ENCODE measurements around the gene RAPGEF4.

Gene RAPGEF4

GRCh38 chr2:172864182-172864581 is 128.5 kb downstream of the RAPGEF4 start:
- no peak for FAIRE-seq

DNA sequence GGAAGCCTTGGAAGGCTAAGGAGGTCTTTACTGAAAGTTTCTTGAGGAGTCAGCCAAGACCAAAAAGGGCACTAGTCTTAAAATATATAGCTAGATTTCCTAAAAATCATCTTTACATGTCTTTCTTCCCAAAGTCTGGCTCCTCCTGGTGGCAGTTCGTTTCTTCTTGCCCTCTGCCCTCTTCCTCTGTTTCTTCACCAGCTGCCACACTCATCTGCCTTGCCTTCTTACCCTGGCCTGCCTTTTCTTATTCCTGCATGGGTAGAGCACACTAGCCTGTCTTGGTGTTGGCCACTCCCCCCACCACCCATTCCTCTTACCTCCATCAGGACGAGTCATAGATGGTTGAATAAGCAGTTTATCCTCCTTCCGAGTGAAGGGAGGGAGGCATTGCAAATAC is 129.8 kb downstream of the RAPGEF4 start:
- no peak for FAIRE-seq

GRCh38 chr2:172869861-172870260 is 134.2 kb downstream of the RAPGEF4 start:
- no peak for FAIRE-seq

- no peak for FAIRE-seq
Measured at GRCh38 chr2:172870396-172870795, 134.8 kb downstream of the RAPGEF4 start.

- no peak for FAIRE-seq
Measured at GRCh38 chr2:172877826-172878225, 142.2 kb downstream of the RAPGEF4 start.

GRCh38 chr2:172878260-172878659 is 142.6 kb downstream of the RAPGEF4 start:
- FAIRE-seq = no peak

DNA sequence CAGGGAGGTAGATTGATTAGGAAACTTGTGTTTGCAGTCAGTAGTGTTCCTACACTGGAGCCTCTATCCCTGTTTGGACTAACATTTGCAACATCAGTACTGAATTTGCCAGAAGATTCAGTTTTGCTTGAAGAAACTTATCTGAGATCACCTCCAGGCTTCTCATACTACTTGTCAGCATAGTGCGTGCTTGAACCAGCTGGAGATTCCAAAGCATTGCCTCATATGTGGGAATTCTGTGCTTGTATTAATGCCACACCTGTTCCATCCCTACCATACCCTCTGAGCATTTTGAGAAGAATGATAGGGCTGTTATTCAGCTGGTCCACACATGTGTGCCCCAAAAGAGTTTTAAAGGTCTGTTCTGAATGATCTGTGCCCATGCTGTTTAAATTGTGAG is 148.7 kb downstream of the RAPGEF4 start:
- no peak for FAIRE-seq

DNA sequence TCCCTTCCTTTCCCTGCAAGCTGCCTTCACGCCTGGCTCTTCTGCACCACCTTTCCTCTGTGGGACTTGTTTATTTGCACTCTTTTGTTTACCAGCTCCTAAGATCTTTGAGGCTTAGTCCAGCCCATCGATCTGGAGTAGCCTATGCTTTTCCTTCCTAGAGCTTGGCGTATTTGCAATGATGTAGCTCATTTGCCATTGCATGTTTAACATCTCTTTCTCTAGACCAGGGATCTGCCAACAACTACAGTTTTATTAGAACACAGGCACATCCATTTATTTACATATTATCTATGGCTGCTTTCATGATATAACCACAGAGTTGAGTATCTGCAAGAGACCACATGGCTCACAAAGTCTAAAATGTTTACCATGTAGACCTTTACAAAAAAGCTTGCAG is 150.4 kb downstream of the RAPGEF4 start:
- FAIRE-seq = no peak

- FAIRE-seq = no peak
Measured at GRCh38 chr2:172887280-172887679, 151.6 kb downstream of the RAPGEF4 start.

DNA sequence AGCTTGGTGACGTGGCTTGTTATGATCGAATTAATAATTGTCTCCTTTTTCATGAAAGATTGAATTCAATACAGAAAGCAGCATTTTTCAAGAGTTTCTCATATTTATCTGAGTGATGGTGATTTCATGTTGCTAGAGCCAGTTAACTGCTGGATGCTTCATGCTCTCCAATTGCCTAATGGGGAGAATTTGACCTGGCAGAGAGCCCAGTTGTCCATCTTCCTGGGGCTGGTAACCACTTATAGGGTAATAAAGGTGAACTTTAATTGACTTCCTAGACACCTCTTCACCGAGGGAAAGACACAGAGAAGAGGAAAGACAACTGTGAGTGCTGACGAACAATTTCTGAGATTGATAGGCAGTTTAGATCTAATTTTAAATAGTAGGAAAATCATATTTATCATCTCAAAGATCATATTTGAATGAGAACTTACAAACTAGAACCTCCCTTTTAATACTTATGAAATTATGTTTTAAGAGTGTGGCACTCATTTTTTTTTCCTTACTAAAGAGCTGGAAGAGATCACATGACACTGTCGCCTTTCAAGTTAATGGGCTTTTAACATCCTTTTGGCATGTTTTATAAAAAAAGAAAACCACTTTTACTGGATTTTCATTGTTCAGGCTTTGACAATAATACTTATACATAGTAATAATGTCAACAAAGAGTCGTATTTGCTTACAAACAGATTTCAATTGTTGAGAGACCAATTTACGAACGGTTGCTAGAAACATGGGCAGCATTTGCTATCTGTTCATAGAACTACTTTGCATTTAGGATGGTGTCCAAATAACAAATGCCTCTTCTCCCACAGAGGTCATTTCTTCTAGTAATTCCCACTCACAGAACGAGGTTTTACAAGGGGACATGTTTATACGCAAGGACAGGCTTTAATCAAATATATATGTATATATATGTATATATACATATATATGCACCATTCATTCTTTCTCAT is 153.3 kb downstream of the RAPGEF4 start:
- FAIRE-seq = no peak

DNA sequence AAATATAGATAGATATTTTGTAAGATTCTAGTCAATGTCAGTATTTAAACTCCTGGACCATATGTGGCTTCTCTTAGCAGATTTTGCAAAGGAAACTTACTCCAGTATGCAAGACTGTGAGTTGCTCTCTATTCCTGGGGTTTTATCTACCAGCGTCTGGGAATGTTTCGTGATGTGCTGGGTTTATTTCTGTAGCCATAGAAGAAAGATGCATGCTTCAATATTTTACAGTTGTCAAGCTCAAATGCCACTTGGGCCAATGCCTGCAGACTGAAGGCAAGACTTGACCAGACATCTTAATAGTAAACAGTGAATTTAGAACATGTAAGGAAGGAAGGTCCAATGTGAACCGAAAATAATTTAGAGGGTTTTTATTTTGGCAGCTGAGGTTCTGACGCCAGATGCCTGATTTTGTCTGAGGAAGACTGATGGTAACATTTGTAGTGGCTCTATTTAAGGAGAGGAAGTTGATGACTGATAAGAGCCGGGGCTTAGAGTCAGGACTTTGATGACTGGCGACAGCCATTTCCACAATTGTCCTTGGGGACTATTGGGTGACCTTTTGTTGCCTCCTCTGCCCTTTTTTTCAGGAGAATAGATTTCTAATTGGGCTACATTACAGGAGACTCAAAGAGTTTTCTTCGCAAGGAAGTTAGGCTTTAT is 154.3 kb downstream of the RAPGEF4 start:
- no peak for FAIRE-seq

- no peak for FAIRE-seq
Measured at GRCh38 chr2:172893111-172893510, 157.5 kb downstream of the RAPGEF4 start.

DNA sequence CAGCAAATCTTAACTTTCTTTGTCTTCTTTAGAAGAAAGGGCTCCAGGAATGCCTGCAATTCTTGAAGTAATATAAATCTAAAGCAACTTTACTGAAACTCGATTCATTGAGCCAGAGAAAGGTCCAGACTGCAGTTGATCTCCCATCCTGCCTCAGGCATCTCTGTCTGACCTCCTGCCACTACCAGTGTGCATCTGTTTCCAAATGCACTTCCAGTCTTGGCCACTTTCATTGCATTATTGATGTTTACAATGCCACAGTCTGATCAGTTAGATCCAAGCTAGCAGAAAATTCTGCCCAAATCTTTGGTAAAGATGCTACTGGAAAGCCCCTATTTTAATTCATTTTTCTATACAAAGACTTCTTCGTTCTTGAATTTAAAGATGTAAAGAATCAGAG is 158.0 kb downstream of the RAPGEF4 start:
- no peak for FAIRE-seq

- FAIRE-seq = no peak
Measured at GRCh38 chr2:172894689-172895387, 159.2 kb downstream of the RAPGEF4 start.

DNA sequence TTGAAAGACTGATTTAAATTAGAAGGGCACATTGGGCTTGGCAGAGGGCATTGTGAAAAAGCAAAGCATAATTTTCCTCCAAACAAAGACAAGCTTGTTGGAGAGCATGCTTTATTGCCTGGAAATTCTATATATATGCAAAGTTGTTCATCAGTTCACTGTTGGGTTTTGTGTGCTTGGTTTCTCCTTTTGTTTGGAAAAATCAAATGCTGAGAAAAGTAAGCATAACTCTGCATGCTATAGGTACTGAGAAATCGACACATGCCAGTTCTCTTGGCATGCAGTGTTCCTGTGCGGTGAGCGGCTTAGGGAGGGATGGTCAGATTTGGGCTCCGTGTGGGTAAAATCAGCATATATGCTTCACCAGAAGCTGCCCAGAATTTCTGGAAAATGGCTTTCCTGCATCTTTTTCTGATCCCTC is 161.0 kb downstream of the RAPGEF4 start:
- no peak for FAIRE-seq

DNA sequence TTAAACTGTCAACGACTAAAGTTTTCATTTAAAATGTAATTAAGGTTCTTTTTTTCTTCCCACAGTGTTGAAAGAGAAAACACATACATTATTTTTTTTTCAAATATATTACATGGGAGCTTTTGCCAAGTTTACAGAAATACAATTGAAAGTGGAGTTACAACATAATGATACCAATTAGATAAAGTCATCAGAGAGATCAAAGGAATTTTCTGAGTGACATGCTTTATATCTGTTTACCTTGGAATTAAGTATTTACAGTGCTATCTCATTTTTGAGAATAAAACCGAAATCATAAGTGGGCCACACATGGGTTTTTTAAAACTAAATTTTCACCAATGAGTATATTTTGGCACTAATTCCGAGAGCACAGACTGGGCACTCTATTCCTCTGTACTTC is 165.2 kb downstream of the RAPGEF4 start:
- no peak for FAIRE-seq

GRCh38 chr2:172901913-172902312 is 166.3 kb downstream of the RAPGEF4 start:
- no peak for FAIRE-seq

GRCh38 chr2:172904236-172904635 is 168.6 kb downstream of the RAPGEF4 start:
- FAIRE-seq = no peak

DNA sequence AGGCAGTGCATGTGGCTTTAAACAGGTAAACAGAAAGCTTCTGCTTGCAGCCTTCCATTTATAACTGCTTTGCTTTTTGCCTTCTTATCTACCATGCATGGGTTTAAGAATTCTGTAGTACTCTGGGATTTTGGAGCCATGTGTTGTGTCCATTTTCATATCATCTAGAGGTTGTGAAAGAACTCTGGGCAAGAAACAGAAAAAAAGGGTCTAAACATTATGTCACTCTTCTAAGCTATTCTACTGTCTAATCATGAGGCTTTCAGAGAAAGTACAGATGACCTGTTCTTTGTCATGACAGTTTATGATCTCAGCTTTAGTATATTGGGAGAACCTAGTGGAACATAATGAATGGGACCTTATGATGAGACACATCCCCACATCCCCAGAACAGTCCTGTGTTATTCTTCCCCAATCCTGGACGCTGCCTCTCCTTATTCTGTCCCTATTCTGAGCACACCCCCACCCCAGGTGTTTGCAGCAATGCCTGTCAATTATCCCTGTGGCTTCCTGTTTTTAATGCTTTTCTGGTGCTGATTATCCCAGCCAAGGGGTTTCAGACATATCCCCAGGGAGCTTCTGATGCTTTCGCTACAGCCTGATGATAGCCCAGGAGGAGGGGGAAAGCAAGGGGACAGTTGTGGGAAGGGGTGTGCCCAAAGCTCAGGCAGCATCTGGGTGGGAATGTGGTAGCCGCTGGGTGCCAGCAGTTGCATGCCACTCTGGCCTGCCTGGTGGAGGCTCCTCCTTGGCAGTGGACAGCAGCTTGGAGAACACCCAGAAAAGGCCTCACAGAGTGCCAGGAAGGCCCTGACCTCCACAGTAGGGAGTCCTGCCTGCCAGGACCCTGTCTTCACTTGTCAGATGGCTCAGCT is 170.5 kb downstream of the RAPGEF4 start:
- FAIRE-seq = no peak

DNA sequence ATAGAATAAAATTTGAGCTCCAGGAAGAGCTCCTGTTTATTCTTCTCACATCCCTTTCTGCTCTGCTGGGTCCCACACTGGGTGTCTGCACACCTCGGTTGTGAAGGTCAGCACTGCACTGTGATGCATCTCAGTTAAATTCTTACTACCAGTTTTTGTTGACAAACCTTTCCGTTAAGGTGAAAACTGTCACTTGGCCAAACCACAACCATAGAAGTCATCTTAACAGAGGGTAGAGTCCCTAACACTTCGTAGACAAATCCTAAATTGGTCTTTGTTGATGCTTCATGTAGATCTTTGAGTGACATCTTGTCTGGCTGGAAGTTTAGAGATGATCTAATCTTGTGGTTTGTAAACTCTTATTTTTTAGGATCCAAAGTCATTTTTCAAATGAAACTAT is 172.6 kb downstream of the RAPGEF4 start:
- no peak for FAIRE-seq

GRCh38 chr2:172909454-172909853 is 173.8 kb downstream of the RAPGEF4 start:
- no peak for FAIRE-seq

DNA sequence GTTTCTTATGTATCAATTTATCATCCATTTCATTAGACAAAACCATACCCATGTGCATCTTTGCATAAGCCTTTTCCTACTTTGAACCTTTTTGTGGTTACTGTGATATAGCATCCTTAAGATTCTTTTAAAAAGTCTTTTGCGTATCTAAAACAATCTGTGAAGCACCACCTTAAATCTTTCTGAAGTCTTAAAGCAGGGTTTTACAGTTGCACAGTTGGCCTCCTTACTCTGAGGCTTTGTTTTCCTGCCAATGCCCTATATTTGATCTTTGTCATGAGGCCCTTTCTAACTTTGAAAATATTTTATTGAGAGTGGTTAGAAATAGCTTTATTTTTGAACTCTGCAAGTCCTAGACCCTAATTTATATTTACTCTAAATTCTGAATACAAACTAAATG is 176.6 kb downstream of the RAPGEF4 start:
- FAIRE-seq = no peak
